HG02981 (cell line): ENCODE measurements around the gene KCNQ1.

Source experiments
- ATAC-seq: cut with Tn5 transposase; IDR thresholded peaks from one replicate; pipeline ENCODE4 v1.9.1; 2021; ENCODE audit warnings: mild to moderate bottlenecking, moderate library complexity; ENCODE audit not compliant: unreplicated experiment

KCNQ1 gene

GRCh38 chr11:2440646-2441045, 4.2 kb upstream of the KCNQ1 start:
- ATAC-seq, result no peak

GRCh38 chr11:2441171-2441570, 3.6 kb upstream of the KCNQ1 start:
- ATAC-seq, result no peak

- ATAC-seq, result no peak
These were observed 2.2 kb upstream of the KCNQ1 start for GRCh38 chr11:2442589-2442988.

- ATAC-seq, result no peak
These were observed 1.4 kb upstream of the KCNQ1 start for GRCh38 chr11:2443406-2443805.

- no peak for ATAC-seq
These were observed 657 bp upstream of the KCNQ1 start, which contains the start of gene TRPM5 for GRCh38 chr11:2443881-2444820. TSS of gene TRPM5 (minus strand) at chr11:2444514. CDS start at chr11:2423036, 21,478 bp downstream.

- no peak for ATAC-seq
These were observed 1.1 kb downstream of the KCNQ1 start for GRCh38 chr11:2445746-2446551.

GRCh38 chr11:2446590-2447252, 1.9 kb downstream of the KCNQ1 start:
- no peak for ATAC-seq

GRCh38 chr11:2447253-2447950, 2.6 kb downstream of the KCNQ1 start:
- ATAC-seq, result no peak

- ATAC-seq, result no peak
These were observed 3.3 kb downstream of the KCNQ1 start for GRCh38 chr11:2447951-2448650.

- no peak for ATAC-seq
These were observed 4.1 kb downstream of the KCNQ1 start for GRCh38 chr11:2448661-2449547.

- ATAC-seq, result no peak
These were observed 4.9 kb downstream of the KCNQ1 start for GRCh38 chr11:2449548-2450320.

GRCh38 chr11:2450321-2451041, 5.7 kb downstream of the KCNQ1 start:
- no peak for ATAC-seq

GRCh38 chr11:2451336-2451735, 6.5 kb downstream of the KCNQ1 start:
- ATAC-seq, result no peak

GRCh38 chr11:2451916-2452315, 7.1 kb downstream of the KCNQ1 start:
- ATAC-seq, result no peak

- no peak for ATAC-seq
These were observed 7.7 kb downstream of the KCNQ1 start for GRCh38 chr11:2452321-2453012.

- ATAC-seq, result no peak
These were observed 8.6 kb downstream of the KCNQ1 start for GRCh38 chr11:2453436-2453835.

GRCh38 chr11:2458321-2458720, 13.5 kb downstream of the KCNQ1 start:
- no peak for ATAC-seq
